Trophoblast cell (in vitro differentiated cells and primary cell): Measurements from ENCODE around the gene SEC31B.

Experiments used
- DNase-seq, 2 donors: peaks; one replicate each; pipeline ENCODE4 v3.0.0-alpha.2; 2016
- H2AFZ ChIP-seq: 2 replicates; pipeline ENCODE4 v1.6.1; 2013; ENCODE audit warnings: low read length, moderate library complexity, mild to moderate bottlenecking; ENCODE audit not compliant: insufficient read depth, poor library complexity
- H2AK5ac ChIP-seq: 2 replicates; pipeline ENCODE4 v1.6.1; 2013; ENCODE audit warnings: mild to moderate bottlenecking, low read length
- H2BK120ac ChIP-seq: 2 replicates; pipeline ENCODE4 v1.6.1; 2013; ENCODE audit warnings: low read length, mild to moderate bottlenecking, moderate library complexity; ENCODE audit not compliant: insufficient read depth, poor library complexity
- H2BK12ac ChIP-seq: 2 replicates; pipeline ENCODE4 v1.6.1; 2013; ENCODE audit warnings: mild to moderate bottlenecking, low read length, moderate library complexity
- H2BK5ac ChIP-seq: 2 replicates; pipeline ENCODE4 v1.6.1; 2013; ENCODE audit warnings: low read length, low read depth, moderate library complexity, mild to moderate bottlenecking; ENCODE audit not compliant: poor library complexity
- H3K14ac ChIP-seq: 2 replicates; pipeline ENCODE4 v1.6.1; 2013; ENCODE audit warnings: mild to moderate bottlenecking, low read length
- H3K18ac ChIP-seq: 2 replicates; pipeline ENCODE4 v1.6.1; 2013; ENCODE audit warnings: mild to moderate bottlenecking, low read length
- H3K23ac ChIP-seq: 2 replicates; pipeline ENCODE4 v1.6.1; 2013; ENCODE audit warnings: low read length
- H3K27ac ChIP-seq: 2 replicates; pipeline ENCODE4 v1.5.1; 2013; ENCODE audit warnings: low read depth, mild to moderate bottlenecking, inconsistent platforms, low read length, moderate library complexity
- H3K27me3 ChIP-seq: 2 replicates; pipeline ENCODE4 v1.6.1; 2013; ENCODE audit warnings: inconsistent platforms, mild to moderate bottlenecking, low read length, moderate library complexity; ENCODE audit not compliant: insufficient read depth
- H3K36me3 ChIP-seq, 2 experiments: 1 replicate in 1 of 2; 2 replicates in 1 of 2; pipeline ENCODE4 v1.6.1; 2013; ENCODE audit warnings: low read length in 2 of 2, mild to moderate bottlenecking in 2 of 2, moderate library complexity in 1 of 2; ENCODE audit not compliant: insufficient read depth in 2 of 2, control insufficient read depth in 1 of 2
- H3K4ac ChIP-seq: 2 replicates; pipeline ENCODE4 v1.6.1; 2013; ENCODE audit warnings: low read depth, mild to moderate bottlenecking, low read length, moderate library complexity
- H3K4me1 ChIP-seq, 2 experiments: 1 replicate in 1 of 2; 2 replicates in 1 of 2; pipeline ENCODE4 v1.6.1; 2013; ENCODE audit warnings: low read length in 2 of 2, mild to moderate bottlenecking in 2 of 2, moderate library complexity in 1 of 2; ENCODE audit not compliant: insufficient read depth in 2 of 2, control insufficient read depth in 1 of 2
- H3K4me2 ChIP-seq: 2 replicates; pipeline ENCODE4 v1.6.1; 2013; ENCODE audit warnings: inconsistent platforms, mild to moderate bottlenecking, low read length, moderate library complexity
- H3K4me3 ChIP-seq: 2 replicates; pipeline ENCODE4 v1.5.1; 2013; ENCODE audit warnings: mild to moderate bottlenecking, low read depth, low read length, inconsistent platforms
- H3K79me1 ChIP-seq: one replicate; pipeline ENCODE4 v1.6.1; 2013; ENCODE audit warnings: low read length
- H3K79me2 ChIP-seq: 2 replicates; pipeline ENCODE4 v1.6.1; 2013; ENCODE audit warnings: low read length, mild to moderate bottlenecking; ENCODE audit not compliant: control insufficient read depth, insufficient read depth, poor library complexity
- H3K9ac ChIP-seq: 2 replicates; pipeline ENCODE4 v1.6.1; 2013; ENCODE audit warnings: mild to moderate bottlenecking, low read length
- H3K9me3 ChIP-seq: 2 replicates; pipeline ENCODE4 v1.6.1; 2013; ENCODE audit warnings: low read depth, mild to moderate bottlenecking, control low read depth, inconsistent platforms, low read length; ENCODE audit not compliant: insufficient read depth
- H4K12ac ChIP-seq: 2 replicates; pipeline ENCODE4 v1.6.1; 2013; ENCODE audit warnings: low read depth, mild to moderate bottlenecking, low read length, moderate library complexity
- H4K8ac ChIP-seq: 2 replicates; pipeline ENCODE4 v1.6.1; 2013; ENCODE audit warnings: low read depth, mild to moderate bottlenecking, low read length, moderate library complexity
- H4K91ac ChIP-seq: one replicate; pipeline ENCODE4 v1.6.1; 2013; ENCODE audit warnings: low read depth, mild to moderate bottlenecking, low read length, moderate library complexity
- WGBS: extraction: QIAGEN DNeasy Blood & Tissue Kit; methylation state at CpG from one replicate; pipeline ENCODE4 v1.1.7; 2013; ENCODE audit warnings: missing lambda C conversion rate; ENCODE audit not compliant: insufficient read length, insufficient coverage; ENCODE audit errors: extremely low coverage; 5-methylcytosine and 5-hydroxymethylcytosine counted together

Gene SEC31B

GRCh38 chr10:100535338-100535714 lies 15.7 kb upstream of the SEC31B start:
- no peaks in the 10 kb centered on the region for H3K9me3 ChIP-seq
- no peak overlapping the region for H2AK5ac ChIP-seq
- H3K14ac ChIP-seq: no peak overlapping the region
- H3K79me1 ChIP-seq: peaks cover 2% of the 10 kb centered on the region
- no peak overlapping the region for H4K12ac ChIP-seq
- no peaks in the 10 kb centered on the region for H3K79me2 ChIP-seq
- peaks cover 3 to 10% of the 10 kb centered on the region in 2 experiments for H3K36me3 ChIP-seq
- no peak overlapping the region for H3K18ac ChIP-seq
- H3K27me3 ChIP-seq: no peaks in the 10 kb centered on the region
- no peak overlapping the region for H3K4ac ChIP-seq
- no peak overlapping the region for H2BK12ac ChIP-seq
- no peak overlapping the region for H3K23ac ChIP-seq
- no peak overlapping the region for H4K91ac ChIP-seq
- no CpG with 5 or more reads among the region's 4 CpGs for WGBS
- no peak overlapping the region for H2BK5ac ChIP-seq
- no peak overlapping the region for H2BK120ac ChIP-seq
- peak overlapping the region; percentile 41 for H3K4me2 ChIP-seq
- no peak overlapping the region for H2AFZ ChIP-seq
- no peak overlapping the region for H3K4me3 ChIP-seq
- H3K27ac ChIP-seq: no peak overlapping the region
- peak overlapping the region; percentile 66 for H4K8ac ChIP-seq
- H3K4me1 ChIP-seq: peaks cover 0 to 5% of the 10 kb centered on the region in 2 experiments
- no peak overlapping the region for H3K9ac ChIP-seq
- no peak for DNase-seq

- no peak overlapping the region for H3K9ac ChIP-seq
- no CpG with 5 or more reads among the region's 2 CpGs for WGBS
- peaks cover 3 to 9% of the 10 kb centered on the region in 2 experiments for H3K36me3 ChIP-seq
- H2BK5ac ChIP-seq: no peak overlapping the region
- H3K18ac ChIP-seq: no peak overlapping the region
- H3K4ac ChIP-seq: no peak overlapping the region
- no peak overlapping the region for H3K23ac ChIP-seq
- peak overlapping the region; percentile 9 for H2AFZ ChIP-seq
- H3K4me2 ChIP-seq: no peak overlapping the region
- no peaks in the 10 kb centered on the region for H3K9me3 ChIP-seq
- H4K12ac ChIP-seq: no peak overlapping the region
- peaks cover 4 to 9% of the 10 kb centered on the region in 2 experiments for H3K4me1 ChIP-seq
- H3K79me2 ChIP-seq: peaks cover under 1% of the 10 kb centered on the region
- no peak overlapping the region for H3K27ac ChIP-seq
- no peak overlapping the region for H2AK5ac ChIP-seq
- peaks cover 5% of the 10 kb centered on the region for H3K79me1 ChIP-seq
- H2BK12ac ChIP-seq: no peak overlapping the region
- H3K14ac ChIP-seq: no peak overlapping the region
- H4K91ac ChIP-seq: no peak overlapping the region
- H4K8ac ChIP-seq: no peak overlapping the region
- no peaks in the 10 kb centered on the region for H3K27me3 ChIP-seq
- no peak overlapping the region for H3K4me3 ChIP-seq
- no peak for DNase-seq
- H2BK120ac ChIP-seq: peak overlapping the region; percentile 45
Measured at GRCh38 chr10:100534726-100535125, 15.1 kb upstream of the SEC31B start.

GRCh38 chr10:100531761-100532160 lies 12.1 kb upstream of the SEC31B start:
- peaks cover 8% of the 10 kb centered on the region for H3K79me1 ChIP-seq
- no peak overlapping the region for H3K4me3 ChIP-seq
- H4K91ac ChIP-seq: no peak overlapping the region
- H3K4ac ChIP-seq: no peak overlapping the region
- no peak overlapping the region for H3K23ac ChIP-seq
- H3K18ac ChIP-seq: no peak overlapping the region
- no peak overlapping the region for H3K4me2 ChIP-seq
- H3K27ac ChIP-seq: no peak overlapping the region
- no peak overlapping the region for H2BK5ac ChIP-seq
- H4K12ac ChIP-seq: no peak overlapping the region
- DNase-seq: no peak
- no peak overlapping the region for H3K14ac ChIP-seq
- no peak overlapping the region for H2BK12ac ChIP-seq
- no peak overlapping the region for H3K9ac ChIP-seq
- H2BK120ac ChIP-seq: no peak overlapping the region
- peaks cover 7% of the 10 kb centered on the region for H3K79me2 ChIP-seq
- peaks cover 7 to 9% of the 10 kb centered on the region in 2 experiments for H3K4me1 ChIP-seq
- no peaks in the 10 kb centered on the region for H3K9me3 ChIP-seq
- no peak overlapping the region for H4K8ac ChIP-seq
- no peak overlapping the region for H2AFZ ChIP-seq
- no peak overlapping the region for H2AK5ac ChIP-seq
- H3K27me3 ChIP-seq: no peaks in the 10 kb centered on the region
- peaks cover 2% of the 10 kb centered on the region in 2 experiments for H3K36me3 ChIP-seq

DNA sequence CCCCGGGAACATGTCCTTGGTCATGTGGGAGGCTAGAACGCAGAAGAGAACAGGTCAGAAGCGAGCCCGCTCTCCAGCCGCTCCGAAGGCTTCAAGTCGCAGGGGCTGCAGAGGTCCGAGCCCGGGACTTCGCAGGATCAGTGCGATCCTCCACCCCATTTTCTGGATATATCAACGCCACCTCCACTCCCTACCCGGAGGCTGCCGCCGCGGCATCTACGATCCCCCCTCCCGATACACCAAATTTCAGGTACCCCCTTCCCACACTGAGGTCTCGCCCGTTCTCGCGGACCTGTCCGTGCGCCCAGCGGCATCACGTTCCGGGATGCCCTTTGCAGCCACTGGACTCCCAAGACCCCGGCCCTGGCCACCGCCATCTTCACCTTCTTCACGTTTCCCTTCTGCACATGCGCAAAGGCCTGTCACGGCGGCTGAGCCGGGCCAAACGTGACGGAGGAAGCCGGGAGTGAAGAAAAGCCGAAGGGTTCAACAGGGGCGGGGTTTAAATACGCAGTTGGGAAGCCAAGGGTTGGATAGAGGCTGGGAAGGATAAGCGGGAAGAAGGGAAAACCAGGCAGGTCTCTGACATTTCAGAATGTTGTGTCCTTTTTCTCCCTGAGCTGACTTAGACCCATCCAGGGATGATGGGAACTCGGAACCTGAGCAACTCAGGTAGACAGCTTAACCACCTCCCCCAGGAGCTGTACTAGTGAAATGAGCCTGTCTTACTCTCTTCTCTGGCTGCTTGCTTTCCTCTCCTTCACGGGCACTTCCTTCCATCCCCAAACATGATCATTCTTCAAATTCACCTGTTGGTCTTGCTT lies 10.0 kb upstream of the SEC31B start, which contains the start of gene NDUFB8:
TSS of gene NDUFB8 (minus strand) at position 397 of the 824 bp plus-strand sequence. CDS start at position 377, 20 bp downstream.
- peak within 1 kb of the TSS; percentile 78 for H3K14ac ChIP-seq
- H4K12ac ChIP-seq: peak within 1 kb of the TSS; percentile 72
- peak within 1 kb of the TSS; percentile 23 for H2BK120ac ChIP-seq
- H3K4ac ChIP-seq: peak within 1 kb of the TSS; percentile 89
- peak within 1 kb of the TSS; percentile 85 for H3K18ac ChIP-seq
- H2AFZ ChIP-seq: peak within 1 kb of the TSS; percentile 92
- H3K4me2 ChIP-seq: peak within 1 kb of the TSS; percentile 93
- H2BK12ac ChIP-seq: no peak within 1 kb of the TSS
- peak within 1 kb of the TSS; percentile 87 for H4K8ac ChIP-seq
- H3K9ac ChIP-seq: peak within 1 kb of the TSS; percentile 88
- H3K23ac ChIP-seq: no peak within 1 kb of the TSS
- H3K36me3 ChIP-seq: peaks cover 14 to 17% of the 10 kb centered on the region in 2 experiments
- peak; percentile 78 to 93 for DNase-seq
- H3K27me3 ChIP-seq: no peaks in the 10 kb centered on the region
- H3K9me3 ChIP-seq: no peaks in the 10 kb centered on the region
- H2BK5ac ChIP-seq: peak within 1 kb of the TSS; percentile 24
- no peak within 1 kb of the TSS for H2AK5ac ChIP-seq
- peaks cover 7% of the 10 kb centered on the region for H3K79me2 ChIP-seq
- H3K4me1 ChIP-seq: peaks cover 3 to 9% of the 10 kb centered on the region in 2 experiments
- H3K4me3 ChIP-seq: peak within 1 kb of the TSS; percentile 97
- WGBS: no CpG with 5 or more reads among the region's 43 CpGs
- H3K27ac ChIP-seq: no peak within 1 kb of the TSS
- H4K91ac ChIP-seq: peak within 1 kb of the TSS; percentile 49
- peaks cover 6% of the 10 kb centered on the region for H3K79me1 ChIP-seq
